ENCODE measurements around the gene KLF7. TPM values are rescaled to one million over a fixed set of nuclear protein-coding genes. Genes with fewer than 3 reads are reported as not detected.

Gene KLF7
- total RNA-seq, 1 donor = 31.1 TPM

DNA sequence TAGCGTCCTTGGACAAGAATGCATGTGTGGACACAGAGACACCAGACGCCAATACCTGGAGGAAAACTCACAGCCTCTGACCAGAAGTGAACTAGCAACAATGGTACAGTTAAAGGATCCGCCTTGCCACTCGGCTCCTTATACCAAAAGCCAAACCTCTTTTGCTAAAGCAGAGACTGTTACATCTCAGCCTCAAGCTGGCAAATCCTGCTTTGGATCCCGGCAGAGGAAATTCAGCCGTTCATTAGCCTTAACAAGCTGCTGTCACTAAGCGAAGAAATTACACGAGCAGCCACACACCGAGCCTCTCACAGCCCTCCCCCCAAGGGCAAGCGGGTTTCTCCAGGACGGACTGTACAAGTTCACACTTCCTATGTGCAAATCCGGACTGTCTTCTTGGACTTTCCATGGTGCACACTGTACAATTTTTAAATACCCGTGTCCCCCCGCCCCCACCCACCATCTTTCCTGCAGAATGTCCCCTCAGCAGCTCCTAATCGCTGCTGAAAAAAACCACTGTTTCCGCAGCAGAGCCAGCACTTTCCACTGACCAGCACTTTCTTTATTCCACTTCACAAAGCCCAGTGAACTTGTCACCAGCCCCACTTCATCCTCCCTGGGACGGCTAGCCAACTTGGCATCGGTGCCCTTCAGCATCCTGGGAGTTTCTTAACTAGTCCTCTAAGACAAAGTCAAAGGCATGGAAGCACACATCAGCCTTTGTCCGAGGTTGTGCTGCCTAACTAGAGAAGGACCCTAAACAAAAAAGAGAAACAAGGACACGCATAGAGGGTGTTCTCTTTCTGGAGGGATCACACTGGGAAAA is 1.5 kb downstream of the KLF7 start:
- no peak for TF ChIP-seq CTCF (IDR thresholded peaks at IDR 0.05; ENCODE audit: extremely low read depth, low read depth, low read length)
- peaks cover 8% of the 10 kb centered on the region for H3K36me3 ChIP-seq (ENCODE audit: insufficient read depth, low read length)
- peaks cover 40% of the 10 kb centered on the region for H3K4me1 ChIP-seq (ENCODE audit: insufficient read depth, low read length)
- DNase-seq (ENCODE audit: insufficient read length, low spot score, missing footprints) = peak; percentile 63
- peaks cover 65% of the 10 kb centered on the region for H3K79me2 ChIP-seq (ENCODE audit: insufficient read depth, low read length)
- H2AFZ ChIP-seq (ENCODE audit: low read length) = no peak overlapping the region
- peak overlapping the region; percentile 95 for H3K4me2 ChIP-seq (ENCODE audit: insufficient read depth, low read length)
- peak overlapping the region; percentile 82 for H3K4me3 ChIP-seq (ENCODE audit: insufficient read depth, low read length)
- no peaks in the 10 kb centered on the region for H3K9me3 ChIP-seq (ENCODE audit: low read depth, low read length)
- peak overlapping the region; percentile 98 for H3K27ac ChIP-seq (ENCODE audit: low read depth, low read length)
- peaks cover 43% of the 10 kb centered on the region for H4K20me1 ChIP-seq (ENCODE audit: insufficient read depth, low read length)
- H3K27me3 ChIP-seq (ENCODE audit: insufficient read depth, low read length) = no peaks in the 10 kb centered on the region

DNA sequence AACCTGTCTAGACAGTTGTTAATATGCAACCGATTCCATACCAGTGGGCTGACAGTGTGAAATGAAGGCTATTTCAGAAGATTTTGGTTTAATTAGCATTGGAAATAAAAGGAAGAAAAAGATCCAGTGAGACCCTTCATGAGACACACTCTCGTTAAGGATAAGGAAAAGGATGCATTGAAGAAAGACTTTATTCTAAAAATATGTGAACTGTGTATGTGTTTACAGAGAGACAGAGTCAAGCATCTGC is 2.1 kb downstream of the KLF7 start:
- Histone ChIP-seq H3K9me3 (ENCODE audit: low read depth, low read length) (no peaks in the 10 kb centered on the region), H3K4me2 (ENCODE audit: insufficient read depth, low read length) (peak overlapping the region; percentile 95), H3K4me1 (ENCODE audit: insufficient read depth, low read length) (peaks cover 40% of the 10 kb centered on the region), H3K36me3 (ENCODE audit: insufficient read depth, low read length) (peaks cover 8% of the 10 kb centered on the region), H3K4me3 (ENCODE audit: insufficient read depth, low read length) (peak overlapping the region; percentile 82), H3K79me2 (ENCODE audit: insufficient read depth, low read length) (peaks cover 70% of the 10 kb centered on the region), H2AFZ (ENCODE audit: low read length) (no peak overlapping the region), H4K20me1 (ENCODE audit: insufficient read depth, low read length) (peaks cover 48% of the 10 kb centered on the region), H3K27me3 (ENCODE audit: insufficient read depth, low read length) (no peaks in the 10 kb centered on the region), H3K27ac (ENCODE audit: low read depth, low read length) (peak overlapping the region; percentile 98)
- DNase-seq (ENCODE audit: insufficient read length, low spot score, missing footprints) = no peak
- no peak for TF ChIP-seq CTCF (IDR thresholded peaks at IDR 0.05; ENCODE audit: extremely low read depth, low read depth, low read length)

DNA sequence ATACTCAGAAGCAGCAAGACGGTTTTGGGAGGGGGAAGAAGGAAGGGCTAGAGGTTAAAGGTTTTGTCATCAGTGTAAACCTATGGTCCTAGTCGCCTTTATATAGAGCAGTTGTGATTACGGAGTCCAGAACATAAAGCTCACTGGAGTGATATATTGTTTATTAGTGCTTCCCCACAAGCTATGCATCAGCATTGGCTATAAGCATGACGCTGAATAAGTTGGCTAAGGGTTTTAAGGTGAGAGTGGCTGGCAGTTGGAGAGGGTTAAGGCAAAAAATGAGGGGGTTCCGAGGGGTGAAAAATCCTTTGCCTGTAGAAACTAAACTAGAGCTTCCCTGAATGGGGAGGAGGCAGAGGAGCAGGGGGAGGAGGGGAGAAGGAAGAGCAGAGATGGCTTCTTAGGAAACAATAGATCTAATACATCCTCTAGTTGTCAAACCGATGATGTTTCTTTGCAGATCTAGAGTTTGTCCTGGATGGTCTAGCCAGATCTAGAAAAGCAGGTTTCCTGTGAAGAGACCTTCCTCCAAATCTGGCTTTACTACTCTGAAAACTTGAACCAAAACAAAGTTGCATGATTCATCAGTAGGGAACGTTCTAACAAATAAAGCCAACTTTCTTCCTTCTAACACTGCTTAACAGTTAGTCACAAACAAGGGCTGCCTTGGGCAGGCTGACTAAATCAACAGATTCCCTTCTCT is 2.5 kb downstream of the KLF7 start:
- Histone ChIP-seq H2AFZ (ENCODE audit: low read length) (no peak overlapping the region), H3K79me2 (ENCODE audit: insufficient read depth, low read length) (peaks cover 75% of the 10 kb centered on the region), H3K4me2 (ENCODE audit: insufficient read depth, low read length) (peak overlapping the region; percentile 95), H3K36me3 (ENCODE audit: insufficient read depth, low read length) (peaks cover 8% of the 10 kb centered on the region), H3K4me1 (ENCODE audit: insufficient read depth, low read length) (peaks cover 40% of the 10 kb centered on the region), H4K20me1 (ENCODE audit: insufficient read depth, low read length) (peaks cover 53% of the 10 kb centered on the region), H3K4me3 (ENCODE audit: insufficient read depth, low read length) (peak overlapping the region; percentile 82), H3K9me3 (ENCODE audit: low read depth, low read length) (no peaks in the 10 kb centered on the region), H3K27ac (ENCODE audit: low read depth, low read length) (peak overlapping the region; percentile 98), H3K27me3 (ENCODE audit: insufficient read depth, low read length) (no peaks in the 10 kb centered on the region)
- DNase-seq (ENCODE audit: insufficient read length, low spot score, missing footprints) = peak; percentile 86
- TF ChIP-seq CTCF (IDR thresholded peaks at IDR 0.05; ENCODE audit: extremely low read depth, low read depth, low read length) = no peak

GRCh38 chr2:207162316-207162715 is 3.4 kb downstream of the KLF7 start:
- Histone ChIP-seq H3K4me2 (ENCODE audit: insufficient read depth, low read length) (peak overlapping the region; percentile 95), H4K20me1 (ENCODE audit: insufficient read depth, low read length) (peaks cover 62% of the 10 kb centered on the region), H3K27ac (ENCODE audit: low read depth, low read length) (peak overlapping the region; percentile 98), H3K79me2 (ENCODE audit: insufficient read depth, low read length) (peaks cover 84% of the 10 kb centered on the region), H3K36me3 (ENCODE audit: insufficient read depth, low read length) (peaks cover 8% of the 10 kb centered on the region), H3K4me3 (ENCODE audit: insufficient read depth, low read length) (peak overlapping the region; percentile 82), H2AFZ (ENCODE audit: low read length) (no peak overlapping the region), H3K4me1 (ENCODE audit: insufficient read depth, low read length) (peaks cover 38% of the 10 kb centered on the region), H3K9me3 (ENCODE audit: low read depth, low read length) (no peaks in the 10 kb centered on the region), H3K27me3 (ENCODE audit: insufficient read depth, low read length) (no peaks in the 10 kb centered on the region)
- no peak for TF ChIP-seq CTCF (IDR thresholded peaks at IDR 0.05; ENCODE audit: extremely low read depth, low read depth, low read length)
- DNase-seq (ENCODE audit: insufficient read length, low spot score, missing footprints) = peak; percentile 62

Data from osteoblast (primary cell).